HG02973 (cell line): ENCODE data around the gene ERN2.
A peak's percentile ranks its signal among the peaks of the same experiment; 100 is the strongest.

Experiments used
- ATAC-seq: cut with Tn5 transposase; IDR thresholded peaks from one replicate; pipeline ENCODE4 v1.9.1; 2021; ENCODE audit warnings: moderate library complexity; ENCODE audit not compliant: unreplicated experiment

The ERN2 gene

GRCh38 chr16:23640931-23641765 lies 71.9 kb downstream of the ERN2 start, which contains the start of the genes DCTN5 and PALB2:
TSS of gene DCTN5 (plus strand) at chr16:23641466. CDS start at chr16:23641543, 77 bp downstream.
TSS of gene PALB2 (minus strand) at chr16:23641310. CDS start at chr16:23641157, 153 bp downstream.
- ATAC-seq, result peak; percentile 90

GRCh38 chr16:23640615-23640930 lies 72.4 kb downstream of the ERN2 start:
- ATAC-seq, result no peak
